ENCODE results near the gene RASSF1.
"Not testable (repeated sequence)": the region's sequence is repeated elsewhere in the genome, so short reads cannot be mapped to it uniquely, and the experiment has no call there.

Gene RASSF1

DNA sequence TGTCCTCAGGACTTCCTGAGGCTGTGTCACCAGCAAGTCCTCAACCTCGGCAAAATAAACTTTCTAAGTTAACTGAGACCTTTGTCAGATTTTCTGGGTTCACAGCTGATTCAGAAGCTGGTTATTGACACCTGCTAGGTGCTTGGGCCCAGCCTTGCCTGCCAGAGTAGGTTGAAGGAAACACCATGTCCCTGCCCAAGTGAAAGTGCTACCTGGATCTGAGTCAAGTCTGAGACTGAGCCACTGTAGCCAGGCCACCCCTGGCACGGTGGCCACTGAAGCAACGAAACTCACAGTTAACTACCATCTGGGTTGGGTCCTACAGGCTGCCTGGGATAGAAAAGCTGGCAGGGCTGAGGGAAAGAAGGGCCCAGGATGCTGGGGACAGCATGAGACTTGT, 26.3 kb downstream of the RASSF1 start:
- Histone ChIP-seq H3K4me3 (ENCODE audit: low read depth, low read length) (no peak overlapping the region), H3K27ac (ENCODE audit: low read depth, low read length) (no peak overlapping the region), H3K4me1 (ENCODE audit: control insufficient read depth, insufficient read depth, low read length) (peaks cover 9% of the 10 kb centered on the region; the same call in 1 of the 2 replicates), H3K9ac (ENCODE audit: low read length) (no peak overlapping the region), H3K36me3 (ENCODE audit: control insufficient read depth, insufficient read depth, low read length) (peaks cover 37% of the 10 kb centered on the region), H3K9me3 (ENCODE audit: control insufficient read depth, insufficient read depth, low read depth, low read length) (peaks cover 7% of the 10 kb centered on the region), H3K27me3 (ENCODE audit: control insufficient read depth, insufficient read depth, low read length) (no peaks in the 10 kb centered on the region)

DNA sequence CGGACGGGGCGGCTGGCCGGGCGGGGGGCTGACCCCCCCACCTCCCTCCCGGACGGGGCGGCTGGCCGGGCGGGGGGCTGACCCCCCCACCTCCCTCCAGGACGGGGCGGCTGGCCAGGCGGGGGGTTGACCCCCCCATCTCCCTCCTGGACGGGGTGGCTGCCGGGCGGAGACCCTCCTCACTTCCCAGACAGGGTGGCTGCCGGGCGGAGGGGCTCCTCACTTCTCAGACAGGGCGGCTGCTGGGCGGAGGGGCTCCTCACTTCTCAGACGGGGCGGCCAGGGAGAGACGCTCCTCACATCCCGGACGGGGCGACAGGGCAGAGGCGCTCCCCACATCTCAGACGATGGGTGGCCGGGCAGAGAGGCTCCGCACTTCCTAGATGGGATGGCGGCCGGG, 28.6 kb downstream of the RASSF1 start:
- H3K36me3 ChIP-seq (ENCODE audit: control insufficient read depth, insufficient read depth, low read length), result peaks cover 16% of the 10 kb centered on the region
- H3K9me3 ChIP-seq (ENCODE audit: control insufficient read depth, insufficient read depth, low read depth, low read length), result peaks cover 19% of the 10 kb centered on the region
- not testable (repeated sequence) for H3K9ac ChIP-seq (ENCODE audit: low read length); H3K27ac ChIP-seq (ENCODE audit: low read depth, low read length); H3K4me1 ChIP-seq (ENCODE audit: control insufficient read depth, insufficient read depth, low read length); H3K27me3 ChIP-seq (ENCODE audit: control insufficient read depth, insufficient read depth, low read length); H3K4me3 ChIP-seq (ENCODE audit: low read depth, low read length)

DNA sequence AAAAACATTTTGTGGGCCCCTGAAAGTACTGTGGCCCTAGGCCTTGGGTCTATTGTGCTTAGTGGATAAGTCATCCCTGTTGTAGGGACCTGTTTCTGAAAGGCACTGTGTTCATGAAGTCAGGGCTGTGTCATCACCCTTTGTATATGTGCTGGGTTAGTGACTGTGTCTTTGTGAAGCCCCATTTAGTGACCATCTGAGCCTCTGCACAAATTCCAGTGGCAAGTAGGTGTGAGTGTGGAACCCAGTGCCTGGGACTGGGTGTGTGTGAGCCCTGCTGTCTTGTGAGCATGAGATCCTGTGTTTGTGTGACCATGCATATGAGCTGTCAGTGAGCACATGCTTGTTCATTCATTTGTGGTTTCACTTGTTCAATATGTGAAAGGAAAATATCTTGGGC, 36.0 kb downstream of the RASSF1 start:
- Histone ChIP-seq H3K4me3 (ENCODE audit: low read depth, low read length) (no peak overlapping the region), H3K9ac (ENCODE audit: low read length) (no peak overlapping the region), H3K36me3 (ENCODE audit: control insufficient read depth, insufficient read depth, low read length) (no peaks in the 10 kb centered on the region), H3K27me3 (ENCODE audit: control insufficient read depth, insufficient read depth, low read length) (no peaks in the 10 kb centered on the region), H3K9me3 (ENCODE audit: control insufficient read depth, insufficient read depth, low read depth, low read length) (peaks cover 29% of the 10 kb centered on the region), H3K4me1 (ENCODE audit: control insufficient read depth, insufficient read depth, low read length) (peaks cover 21% of the 10 kb centered on the region), H3K27ac (ENCODE audit: low read depth, low read length) (no peak overlapping the region)

DNA sequence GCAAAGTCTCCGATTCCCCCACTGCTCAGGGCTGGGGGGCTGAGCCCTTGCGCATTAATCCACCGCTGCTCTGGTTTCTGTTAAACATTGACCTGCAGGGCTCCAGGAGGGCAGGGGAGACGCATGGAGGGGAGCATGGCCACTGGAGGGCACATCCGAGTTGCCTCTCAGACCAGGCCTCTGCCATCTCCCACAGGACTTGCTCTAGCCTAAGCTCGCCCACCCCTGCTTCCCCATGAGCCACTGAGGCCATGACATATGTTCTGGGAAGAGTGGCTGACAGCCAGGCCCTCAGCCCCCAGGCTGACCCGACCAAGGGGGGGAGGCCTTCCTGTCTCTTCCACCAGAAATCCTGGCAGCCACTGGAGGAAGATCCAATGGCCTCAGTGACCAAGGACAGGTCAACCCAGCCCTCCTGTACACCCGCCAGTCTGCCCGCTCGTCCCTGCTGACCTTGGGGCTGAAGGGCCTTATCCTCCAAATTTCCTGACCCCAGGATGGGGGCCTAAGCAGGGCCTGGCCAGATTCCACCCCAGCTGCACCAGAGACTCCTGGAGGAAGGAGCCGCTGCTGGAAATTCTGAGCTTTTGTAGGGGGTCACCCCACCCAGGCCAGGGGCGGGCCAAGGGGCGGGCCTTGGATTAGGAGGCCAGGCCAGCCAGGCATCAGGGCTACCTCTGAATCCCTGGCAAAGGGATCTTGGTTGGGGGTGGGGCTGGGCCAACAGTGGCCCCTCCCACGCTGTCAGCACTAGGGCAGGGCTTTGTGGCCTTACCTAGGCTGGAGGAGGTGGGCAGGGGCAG, 37.4 kb downstream of the RASSF1 start, which contains the start of gene HYAL1:
Gene HYAL1 (minus strand): TSS at position 562 of the 803 bp plus-strand sequence. CDS start 618 bp downstream, outside the sequence.
- H3K9me3 ChIP-seq (ENCODE audit: control insufficient read depth, insufficient read depth, low read depth, low read length), result peaks cover 19% of the 10 kb centered on the region
- peaks cover 26% of the 10 kb centered on the region for H3K4me1 ChIP-seq (ENCODE audit: control insufficient read depth, insufficient read depth, low read length)
- no peaks in the 10 kb centered on the region for H3K27me3 ChIP-seq (ENCODE audit: control insufficient read depth, insufficient read depth, low read length)
- H3K27ac ChIP-seq (ENCODE audit: low read depth, low read length), result no peak within 1 kb of the TSS
- H3K4me3 ChIP-seq (ENCODE audit: low read depth, low read length), result peak within 1 kb of the TSS; percentile 30
- H3K9ac ChIP-seq (ENCODE audit: low read length), result peak within 1 kb of the TSS; percentile 37
- no peaks in the 10 kb centered on the region for H3K36me3 ChIP-seq (ENCODE audit: control insufficient read depth, insufficient read depth, low read length)

DNA sequence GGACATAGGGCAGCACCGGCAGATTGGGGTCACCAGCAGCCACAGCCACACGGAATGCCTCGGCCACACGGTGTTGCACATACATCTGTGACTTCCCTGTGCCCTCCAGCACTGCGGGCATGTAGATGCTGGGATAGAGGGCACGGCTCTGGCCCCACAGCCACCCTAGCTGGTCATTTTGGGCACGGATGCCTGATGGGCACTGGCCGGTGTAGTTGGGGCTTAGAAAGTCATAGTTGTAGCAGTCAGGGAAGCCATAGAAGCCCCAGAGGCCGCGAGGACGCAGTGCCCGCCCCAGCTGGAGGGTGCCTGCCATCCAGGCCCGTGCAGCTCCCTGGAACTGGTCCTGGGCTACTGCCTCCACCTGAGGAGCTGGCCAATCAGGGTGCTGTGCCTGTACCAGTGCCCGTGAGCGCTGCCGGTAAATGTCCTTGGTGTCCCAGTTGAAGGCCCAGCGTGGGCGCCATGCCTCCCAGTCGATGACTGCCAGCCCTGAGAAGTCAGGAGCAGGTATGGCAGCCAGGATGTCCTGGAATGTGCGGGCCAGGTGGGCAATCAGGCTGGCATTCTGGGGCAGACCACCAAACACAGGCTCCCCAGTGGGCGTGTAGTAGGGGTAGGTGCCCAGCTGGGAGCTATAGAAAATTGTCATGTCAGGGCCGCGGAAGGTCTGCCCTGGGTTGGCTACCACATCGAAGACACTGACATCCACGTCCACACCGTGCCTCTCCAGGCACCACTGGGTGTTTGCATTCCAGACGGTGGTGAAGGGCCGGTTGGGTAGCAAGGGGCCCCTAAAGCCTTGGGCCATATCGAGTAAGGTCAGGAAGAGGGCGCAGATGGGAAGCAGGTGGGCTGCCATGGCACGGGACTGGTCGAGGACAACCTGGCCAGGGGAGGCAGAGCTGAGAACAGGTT, 38.3 kb downstream of the RASSF1 start:
- H3K9ac ChIP-seq (ENCODE audit: low read length), result no peak overlapping the region
- H3K9me3 ChIP-seq (ENCODE audit: control insufficient read depth, insufficient read depth, low read depth, low read length), result peaks cover 15% of the 10 kb centered on the region
- H3K4me1 ChIP-seq (ENCODE audit: control insufficient read depth, insufficient read depth, low read length), result peaks cover 28% of the 10 kb centered on the region
- peak overlapping the region; percentile 2; the same call in 1 of the 2 replicates for H3K4me3 ChIP-seq (ENCODE audit: low read depth, low read length)
- H3K27me3 ChIP-seq (ENCODE audit: control insufficient read depth, insufficient read depth, low read length), result no peaks in the 10 kb centered on the region
- H3K27ac ChIP-seq (ENCODE audit: low read depth, low read length), result no peak overlapping the region
- peaks cover 1% of the 10 kb centered on the region; the same call in 1 of the 2 replicates for H3K36me3 ChIP-seq (ENCODE audit: control insufficient read depth, insufficient read depth, low read length)

DNA sequence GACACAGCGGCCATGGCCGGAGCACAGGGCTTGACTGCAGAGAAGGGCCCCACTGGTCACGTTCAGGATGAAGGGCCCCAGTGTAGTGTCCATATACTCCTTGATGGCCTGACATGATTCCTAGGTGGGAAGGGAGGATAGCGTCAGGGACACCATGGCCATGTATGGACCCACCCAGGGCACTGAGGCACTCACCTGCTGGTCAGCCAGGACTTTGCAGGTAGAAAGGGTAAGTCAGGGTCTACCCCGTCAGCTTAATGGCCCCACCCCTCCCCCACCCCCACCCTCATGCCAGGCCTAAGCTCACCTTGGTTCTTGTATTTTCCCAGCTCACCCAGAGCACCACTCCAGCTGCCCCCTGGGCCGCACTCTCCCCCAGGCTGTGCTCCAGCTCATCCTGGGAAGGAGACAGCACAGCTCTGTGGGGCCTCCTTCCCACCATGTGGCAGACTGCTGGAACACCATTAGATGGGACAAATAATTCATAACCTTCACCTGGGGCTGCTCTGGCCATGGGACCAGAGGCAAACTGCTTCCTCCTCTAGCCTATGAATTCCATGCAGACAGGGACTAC, 39.9 kb downstream of the RASSF1 start:
- Histone ChIP-seq H3K36me3 (ENCODE audit: control insufficient read depth, insufficient read depth, low read length) (peaks cover 6% of the 10 kb centered on the region; the same call in 1 of the 2 replicates), H3K27me3 (ENCODE audit: control insufficient read depth, insufficient read depth, low read length) (no peaks in the 10 kb centered on the region), H3K27ac (ENCODE audit: low read depth, low read length) (no peak overlapping the region), H3K9ac (ENCODE audit: low read length) (no peak overlapping the region), H3K4me3 (ENCODE audit: low read depth, low read length) (no peak overlapping the region), H3K9me3 (ENCODE audit: control insufficient read depth, insufficient read depth, low read depth, low read length) (peaks cover 2% of the 10 kb centered on the region; the same call in 1 of the 2 replicates), H3K4me1 (ENCODE audit: control insufficient read depth, insufficient read depth, low read length) (peaks cover 28% of the 10 kb centered on the region)

DNA sequence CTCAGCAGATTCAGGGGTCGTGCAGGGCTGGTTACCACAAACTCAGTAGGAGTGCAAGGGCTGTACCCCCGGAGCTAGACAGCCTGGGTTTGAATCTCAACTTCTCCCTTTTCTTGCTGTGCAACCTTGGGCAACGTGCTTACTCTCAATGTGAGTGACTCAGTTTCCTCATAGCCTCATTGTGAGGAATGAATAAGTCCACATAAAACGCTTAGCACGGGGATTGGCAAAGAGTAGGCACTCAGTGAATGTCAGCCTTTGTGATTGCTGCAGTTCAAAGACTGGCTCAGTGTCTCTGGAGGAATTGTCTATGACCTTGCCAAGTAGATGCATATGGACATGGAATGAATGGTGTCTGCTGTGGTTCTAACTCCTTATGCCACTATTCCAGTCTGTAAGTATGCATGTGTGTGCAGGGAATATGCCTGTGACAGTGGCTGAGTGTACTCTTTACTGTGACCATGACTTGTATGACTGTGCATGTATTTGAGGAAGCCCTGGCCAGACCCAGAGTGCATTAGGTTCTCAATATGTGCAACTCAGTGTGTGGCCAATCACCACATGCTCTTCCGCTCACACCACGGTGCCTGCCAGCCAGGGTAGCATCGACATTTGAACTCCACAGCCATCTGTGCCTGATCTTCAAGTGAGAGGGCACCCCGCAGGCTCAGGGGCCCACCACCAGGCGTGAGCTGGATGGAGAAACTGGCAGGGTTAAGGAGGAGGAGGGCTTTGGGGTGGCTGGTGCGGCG, 40.5 kb downstream of the RASSF1 start:
- Histone ChIP-seq H3K36me3 (ENCODE audit: control insufficient read depth, insufficient read depth, low read length) (peaks cover 6% of the 10 kb centered on the region; the same call in 1 of the 2 replicates), H3K9me3 (ENCODE audit: control insufficient read depth, insufficient read depth, low read depth, low read length) (no peaks in the 10 kb centered on the region), H3K27me3 (ENCODE audit: control insufficient read depth, insufficient read depth, low read length) (no peaks in the 10 kb centered on the region), H3K4me1 (ENCODE audit: control insufficient read depth, insufficient read depth, low read length) (peaks cover 28% of the 10 kb centered on the region), H3K4me3 (ENCODE audit: low read depth, low read length) (peak overlapping the region; percentile 56), H3K27ac (ENCODE audit: low read depth, low read length) (peak overlapping the region; percentile 55; the same call in 1 of the 2 replicates), H3K9ac (ENCODE audit: low read length) (peak overlapping the region; percentile 65)

DNA sequence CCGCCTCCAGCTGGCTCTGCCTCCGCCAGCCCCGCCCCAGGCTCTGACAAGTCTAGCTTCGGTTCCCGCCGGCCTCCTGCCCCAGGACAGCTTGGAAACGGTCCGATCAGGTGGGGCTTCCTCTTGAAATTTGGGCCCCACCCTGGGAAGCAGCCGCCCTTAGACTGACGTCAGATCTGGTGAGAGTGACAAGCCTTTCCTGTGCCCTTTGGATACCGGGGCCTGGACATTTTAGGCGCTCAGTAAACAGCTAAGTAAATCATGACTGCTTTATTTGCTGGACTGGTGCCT, 41.1 kb downstream of the RASSF1 start:
- no peaks in the 10 kb centered on the region for H3K9me3 ChIP-seq (ENCODE audit: control insufficient read depth, insufficient read depth, low read depth, low read length)
- peak overlapping the region; percentile 56 for H3K4me3 ChIP-seq (ENCODE audit: low read depth, low read length)
- peaks cover 28% of the 10 kb centered on the region for H3K4me1 ChIP-seq (ENCODE audit: control insufficient read depth, insufficient read depth, low read length)
- no peaks in the 10 kb centered on the region for H3K27me3 ChIP-seq (ENCODE audit: control insufficient read depth, insufficient read depth, low read length)
- H3K27ac ChIP-seq (ENCODE audit: low read depth, low read length), result peak overlapping the region; percentile 55; the same call in 1 of the 2 replicates
- H3K9ac ChIP-seq (ENCODE audit: low read length), result peak overlapping the region; percentile 65
- H3K36me3 ChIP-seq (ENCODE audit: control insufficient read depth, insufficient read depth, low read length), result peaks cover 6% of the 10 kb centered on the region; the same call in 1 of the 2 replicates

DNA sequence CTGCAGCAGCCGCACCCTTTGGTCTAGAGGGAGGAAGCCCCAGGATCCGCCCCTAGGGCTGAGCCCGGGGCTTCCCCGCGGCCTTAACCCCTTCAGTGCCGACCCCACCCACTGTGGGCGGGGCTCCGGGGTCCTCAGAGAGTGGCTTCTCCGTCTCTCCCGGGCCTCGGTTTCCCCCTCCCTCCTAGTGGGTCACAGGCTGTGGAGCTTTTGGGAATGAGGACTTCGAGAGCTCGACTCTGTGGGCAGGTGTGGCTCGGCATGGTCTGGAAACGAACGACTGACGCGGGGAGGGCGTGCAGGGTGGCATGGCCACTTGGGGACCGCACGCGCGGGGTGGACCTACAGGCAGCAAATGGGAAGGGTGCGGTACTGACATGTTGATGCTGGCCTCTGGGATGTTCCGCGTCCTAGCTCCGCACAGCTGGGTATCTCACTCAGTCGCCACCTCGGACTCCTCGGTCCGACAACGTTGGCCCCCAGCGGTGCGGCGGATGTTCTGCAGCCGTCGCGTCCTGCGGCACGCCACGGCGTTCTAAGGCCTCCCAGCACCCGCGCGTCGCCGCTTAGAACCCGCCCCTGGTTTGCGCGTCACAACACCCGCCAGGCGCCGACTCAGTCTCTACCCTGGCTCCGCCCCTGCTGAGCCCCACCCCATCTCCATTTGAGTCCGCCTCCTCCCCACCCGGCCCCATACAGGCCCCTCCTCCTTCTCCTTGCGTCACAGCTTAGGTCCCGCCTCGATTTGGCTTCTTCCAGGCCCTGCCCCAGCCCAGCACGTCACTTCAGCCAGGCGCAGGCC, 41.6 kb downstream of the RASSF1 start, which contains the start of the genes HYAL3 and NAA80:
Gene HYAL3 (minus strand): TSS at position 570 of the 802 bp plus-strand sequence. CDS start 3,803 bp downstream, outside the sequence.
Gene NAA80 (minus strand): TSS at position 570 of the 802 bp plus-strand sequence. CDS start 1,942 bp downstream, outside the sequence.
- Histone ChIP-seq H3K36me3 (ENCODE audit: control insufficient read depth, insufficient read depth, low read length) (peaks cover 6% of the 10 kb centered on the region; the same call in 1 of the 2 replicates), H3K4me3 (ENCODE audit: low read depth, low read length) (peak within 1 kb of the TSS; percentile 78), H3K27me3 (ENCODE audit: control insufficient read depth, insufficient read depth, low read length) (no peaks in the 10 kb centered on the region), H3K9ac (ENCODE audit: low read length) (peak within 1 kb of the TSS; percentile 65), H3K4me1 (ENCODE audit: control insufficient read depth, insufficient read depth, low read length) (peaks cover 28% of the 10 kb centered on the region), H3K9me3 (ENCODE audit: control insufficient read depth, insufficient read depth, low read depth, low read length) (no peaks in the 10 kb centered on the region), H3K27ac (ENCODE audit: low read depth, low read length) (peak within 1 kb of the TSS; percentile 55; the same call in 1 of the 2 replicates)

Measured in HUES6 (cell line).